ENCODE data around the gene UNC5C. TPM values are rescaled to one million over a fixed set of nuclear protein-coding genes. Genes with fewer than 3 reads are reported as not detected.

UNC5C gene
- polyA plus RNA-seq, 1 experiment = not detected

DNA sequence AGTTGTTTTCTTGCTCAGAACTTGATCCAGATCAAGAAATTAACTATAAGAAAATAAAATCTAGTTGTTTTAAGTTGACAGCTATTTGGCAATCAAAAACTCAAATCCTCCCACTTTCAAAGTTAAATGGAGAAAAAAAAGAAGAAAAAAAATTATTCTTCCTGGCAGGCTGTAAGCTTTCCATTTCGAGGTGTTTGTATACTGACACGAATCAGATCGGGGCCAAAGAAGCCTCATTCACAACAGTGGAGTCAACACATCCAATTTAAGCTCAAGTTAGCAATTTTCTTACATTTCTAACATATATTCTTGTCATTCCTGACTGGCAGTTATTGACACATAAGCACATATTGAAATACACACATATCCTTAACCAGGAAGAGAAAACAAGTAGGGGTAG is 119.4 kb downstream of the UNC5C start:
- no peak for DNase-seq (ENCODE audit: low read depth)
- H3K36me3 ChIP-seq (ENCODE audit: control insufficient read depth, insufficient read depth, low read length) = no peaks in the 10 kb centered on the region
- ChIA-PET POLR2A (no interaction called here), CTCF (interaction anchor here (0.6 kb wide), 1 partner anchor 13 kb away, joined by 4 read pairs; no protein-coding TSS in a partner anchor)
- TF ChIP-seq, protein P1, sequence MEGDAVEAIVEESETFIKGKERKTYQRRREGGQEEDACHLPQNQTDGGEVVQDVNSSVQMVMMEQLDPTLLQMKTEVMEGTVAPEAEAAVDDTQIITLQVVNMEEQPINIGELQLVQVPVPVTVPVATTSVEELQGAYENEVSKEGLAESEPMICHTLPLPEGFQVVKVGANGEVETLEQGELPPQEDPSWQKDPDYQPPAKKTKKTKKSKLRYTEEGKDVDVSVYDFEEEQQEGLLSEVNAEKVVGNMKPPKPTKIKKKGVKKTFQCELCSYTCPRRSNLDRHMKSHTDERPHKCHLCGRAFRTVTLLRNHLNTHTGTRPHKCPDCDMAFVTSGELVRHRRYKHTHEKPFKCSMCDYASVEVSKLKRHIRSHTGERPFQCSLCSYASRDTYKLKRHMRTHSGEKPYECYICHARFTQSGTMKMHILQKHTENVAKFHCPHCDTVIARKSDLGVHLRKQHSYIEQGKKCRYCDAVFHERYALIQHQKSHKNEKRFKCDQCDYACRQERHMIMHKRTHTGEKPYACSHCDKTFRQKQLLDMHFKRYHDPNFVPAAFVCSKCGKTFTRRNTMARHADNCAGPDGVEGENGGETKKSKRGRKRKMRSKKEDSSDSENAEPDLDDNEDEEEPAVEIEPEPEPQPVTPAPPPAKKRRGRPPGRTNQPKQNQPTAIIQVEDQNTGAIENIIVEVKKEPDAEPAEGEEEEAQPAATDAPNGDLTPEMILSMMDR (IDR thresholded peaks at IDR 0.05; ENCODE audit: insufficient read depth, low read depth, low read length) = no peak
- H3K4me3 ChIP-seq (ENCODE audit: low read depth, low read length) = no peak overlapping the region
- no peaks in the 10 kb centered on the region for H3K27me3 ChIP-seq (ENCODE audit: control insufficient read depth, insufficient read depth, low read length)

DNA sequence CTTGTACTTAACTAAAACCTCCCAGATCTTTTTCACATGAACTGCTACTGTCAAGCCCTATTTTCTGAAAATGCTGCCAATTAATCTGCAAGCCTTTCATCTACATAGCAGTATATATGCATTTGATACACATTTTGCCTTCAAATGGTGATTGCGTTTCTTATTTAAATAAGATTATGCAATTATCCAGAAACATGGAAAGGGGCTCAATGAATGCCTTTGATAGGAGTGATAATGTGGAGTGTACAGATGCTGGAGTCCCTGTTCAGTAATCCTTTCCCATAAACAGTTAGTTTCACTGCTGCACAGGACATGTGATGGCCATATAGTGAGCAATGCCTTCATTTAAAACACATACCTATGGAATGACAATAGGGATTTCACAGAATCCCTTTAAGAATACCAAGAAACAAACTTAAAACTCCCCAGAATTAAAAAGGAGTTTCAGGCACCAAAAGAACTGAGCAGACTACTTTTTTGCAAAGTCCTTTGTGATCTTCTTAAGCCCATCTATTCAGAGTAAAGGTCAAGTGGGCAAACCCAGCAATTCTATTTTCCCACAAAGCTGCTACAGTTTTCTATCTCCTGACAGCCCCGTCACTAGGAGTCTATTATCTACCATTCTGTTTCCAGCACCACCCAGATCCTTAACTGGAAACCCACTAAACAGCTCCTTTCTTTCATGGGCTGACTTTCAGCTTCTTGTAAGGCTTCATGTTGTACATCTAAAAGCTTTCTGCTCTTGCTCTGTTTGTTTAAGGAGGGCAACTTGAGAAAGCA is 120.3 kb downstream of the UNC5C start:
- TF ChIP-seq, protein P1 (IDR thresholded peaks at IDR 0.05; ENCODE audit: insufficient read depth, low read depth, low read length) = no peak
- no peak overlapping the region for H3K4me3 ChIP-seq (ENCODE audit: low read depth, low read length)
- no peak for DNase-seq (ENCODE audit: low read depth)
- CTCF ChIA-PET = no interaction called here
- POLR2A ChIA-PET = no interaction called here
- H3K27me3 ChIP-seq (ENCODE audit: control insufficient read depth, insufficient read depth, low read length) = no peaks in the 10 kb centered on the region
- H3K36me3 ChIP-seq (ENCODE audit: control insufficient read depth, insufficient read depth, low read length) = no peaks in the 10 kb centered on the region

GRCh38 chr4:95426455-95426854 is 122.3 kb downstream of the UNC5C start:
- DNase-seq (ENCODE audit: low read depth) = no peak
- CTCF ChIA-PET = no interaction called here
- H3K4me3 ChIP-seq (ENCODE audit: low read depth, low read length) = no peak overlapping the region
- H3K36me3 ChIP-seq (ENCODE audit: control insufficient read depth, insufficient read depth, low read length) = no peaks in the 10 kb centered on the region
- POLR2A ChIA-PET = no interaction called here
- no peaks in the 10 kb centered on the region for H3K27me3 ChIP-seq (ENCODE audit: control insufficient read depth, insufficient read depth, low read length)
- TF ChIP-seq, protein P1 (IDR thresholded peaks at IDR 0.05; ENCODE audit: insufficient read depth, low read depth, low read length) = no peak

DNA sequence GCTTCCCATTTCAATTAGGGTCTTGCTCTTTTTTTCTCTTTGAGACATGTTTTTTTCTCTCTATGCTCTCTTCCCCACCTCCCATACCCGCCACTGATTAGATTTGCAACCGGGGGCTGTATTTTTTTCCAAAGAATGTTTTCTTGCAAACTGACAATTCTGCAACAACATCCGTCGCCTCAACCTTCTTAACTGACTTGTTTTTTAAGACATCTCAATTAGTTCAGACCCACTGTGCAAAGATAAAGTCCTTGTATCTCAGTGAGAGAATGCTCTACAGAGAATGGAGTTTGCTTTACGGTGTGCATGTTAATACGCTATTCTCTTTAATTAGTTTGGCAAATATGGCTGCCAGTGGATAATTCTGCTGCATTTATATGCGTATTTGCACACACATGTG is 126.3 kb downstream of the UNC5C start:
- TF ChIP-seq, protein P1 (IDR thresholded peaks at IDR 0.05; ENCODE audit: insufficient read depth, low read depth, low read length) = no peak
- no peak for DNase-seq (ENCODE audit: low read depth)
- Histone ChIP-seq H3K27me3 (ENCODE audit: control insufficient read depth, insufficient read depth, low read length) (no peaks in the 10 kb centered on the region), H3K4me3 (ENCODE audit: low read depth, low read length) (no peak overlapping the region), H3K36me3 (ENCODE audit: control insufficient read depth, insufficient read depth, low read length) (no peaks in the 10 kb centered on the region)
- POLR2A ChIA-PET = no interaction called here
- CTCF ChIA-PET = no interaction called here

- CTCF ChIA-PET = no interaction called here
- DNase-seq (ENCODE audit: low read depth) = no peak
- TF ChIP-seq, protein P1 (IDR thresholded peaks at IDR 0.05; ENCODE audit: insufficient read depth, low read depth, low read length) = no peak
- H3K4me3 ChIP-seq (ENCODE audit: low read depth, low read length) = no peak overlapping the region
- no peaks in the 10 kb centered on the region for H3K36me3 ChIP-seq (ENCODE audit: control insufficient read depth, insufficient read depth, low read length)
- POLR2A ChIA-PET = no interaction called here
- no peaks in the 10 kb centered on the region for H3K27me3 ChIP-seq (ENCODE audit: control insufficient read depth, insufficient read depth, low read length)
Observed at GRCh38 chr4:95421869-95422268, 126.9 kb downstream of the UNC5C start.
